ENCODE measurements around the gene RNH1.

RNH1 gene

DNA sequence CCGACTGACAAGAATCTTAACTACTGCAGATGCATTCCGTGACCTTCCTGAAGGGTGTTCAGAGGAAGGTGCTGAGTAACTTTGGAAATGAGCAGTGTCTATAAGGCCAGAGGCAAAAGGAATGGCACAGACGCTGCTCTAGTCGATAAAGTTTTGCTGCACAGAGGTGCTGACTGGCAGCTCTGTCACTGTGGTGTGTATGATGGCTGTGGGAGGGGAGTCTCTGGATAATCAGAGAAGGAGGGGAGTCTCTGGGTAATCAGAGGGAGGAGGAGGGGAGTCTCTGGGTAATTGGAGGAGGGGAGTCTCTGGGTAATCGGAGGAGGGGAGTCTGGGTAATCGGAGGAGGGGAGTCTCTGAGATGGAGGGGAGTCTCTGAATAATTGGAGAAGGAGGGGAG is 38.5 kb downstream of the RNH1 start:
- H3K4me3 ChIP-seq (ENCODE audit: low read depth, low read length) = no peak overlapping the region
- TF ChIP-seq, protein P1, sequence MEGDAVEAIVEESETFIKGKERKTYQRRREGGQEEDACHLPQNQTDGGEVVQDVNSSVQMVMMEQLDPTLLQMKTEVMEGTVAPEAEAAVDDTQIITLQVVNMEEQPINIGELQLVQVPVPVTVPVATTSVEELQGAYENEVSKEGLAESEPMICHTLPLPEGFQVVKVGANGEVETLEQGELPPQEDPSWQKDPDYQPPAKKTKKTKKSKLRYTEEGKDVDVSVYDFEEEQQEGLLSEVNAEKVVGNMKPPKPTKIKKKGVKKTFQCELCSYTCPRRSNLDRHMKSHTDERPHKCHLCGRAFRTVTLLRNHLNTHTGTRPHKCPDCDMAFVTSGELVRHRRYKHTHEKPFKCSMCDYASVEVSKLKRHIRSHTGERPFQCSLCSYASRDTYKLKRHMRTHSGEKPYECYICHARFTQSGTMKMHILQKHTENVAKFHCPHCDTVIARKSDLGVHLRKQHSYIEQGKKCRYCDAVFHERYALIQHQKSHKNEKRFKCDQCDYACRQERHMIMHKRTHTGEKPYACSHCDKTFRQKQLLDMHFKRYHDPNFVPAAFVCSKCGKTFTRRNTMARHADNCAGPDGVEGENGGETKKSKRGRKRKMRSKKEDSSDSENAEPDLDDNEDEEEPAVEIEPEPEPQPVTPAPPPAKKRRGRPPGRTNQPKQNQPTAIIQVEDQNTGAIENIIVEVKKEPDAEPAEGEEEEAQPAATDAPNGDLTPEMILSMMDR (IDR thresholded peaks at IDR 0.05; ENCODE audit: insufficient read depth, low read depth, low read length, missing control alignments) = no peak
- no peak for DNase-seq (ENCODE audit: low read depth)

GRCh38 chr11:468036-468435 is 39.0 kb downstream of the RNH1 start:
- no peak for DNase-seq (ENCODE audit: low read depth)
- TF ChIP-seq, protein P1 (IDR thresholded peaks at IDR 0.05; ENCODE audit: insufficient read depth, low read depth, low read length, missing control alignments) = no peak
- H3K4me3 ChIP-seq (ENCODE audit: low read depth, low read length) = no peak overlapping the region

- TF ChIP-seq, protein P1 (IDR thresholded peaks at IDR 0.05; ENCODE audit: insufficient read depth, low read depth, low read length, missing control alignments) = no peak
- DNase-seq (ENCODE audit: low read depth) = no peak
- no peak overlapping the region for H3K4me3 ChIP-seq (ENCODE audit: low read depth, low read length)
Measured at GRCh38 chr11:465896-466530, 41.0 kb downstream of the RNH1 start.

DNA sequence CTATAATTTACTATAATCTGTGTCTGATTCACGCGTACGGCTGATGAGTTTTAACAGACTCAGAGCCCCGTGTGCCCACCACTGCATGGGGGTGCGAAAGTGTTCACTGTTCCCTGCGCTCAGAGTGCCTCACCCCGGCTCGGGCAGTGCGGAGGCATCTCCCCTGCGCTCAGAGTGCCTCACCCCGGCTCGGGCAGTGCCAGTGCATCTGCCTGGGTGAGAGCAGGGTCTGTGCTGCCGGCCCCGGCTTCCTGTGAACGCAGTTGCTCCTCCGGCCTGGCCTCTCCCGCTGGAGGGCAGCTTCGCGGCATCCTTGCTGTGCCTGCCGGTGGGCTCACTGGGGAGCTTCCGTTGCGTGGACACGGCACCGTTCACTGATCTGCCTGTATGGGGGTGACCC is 42.7 kb downstream of the RNH1 start:
- no peak for DNase-seq (ENCODE audit: low read depth)
- TF ChIP-seq, protein P1 (IDR thresholded peaks at IDR 0.05; ENCODE audit: insufficient read depth, low read depth, low read length, missing control alignments) = no peak
- H3K4me3 ChIP-seq (ENCODE audit: low read depth, low read length) = no peak overlapping the region

DNA sequence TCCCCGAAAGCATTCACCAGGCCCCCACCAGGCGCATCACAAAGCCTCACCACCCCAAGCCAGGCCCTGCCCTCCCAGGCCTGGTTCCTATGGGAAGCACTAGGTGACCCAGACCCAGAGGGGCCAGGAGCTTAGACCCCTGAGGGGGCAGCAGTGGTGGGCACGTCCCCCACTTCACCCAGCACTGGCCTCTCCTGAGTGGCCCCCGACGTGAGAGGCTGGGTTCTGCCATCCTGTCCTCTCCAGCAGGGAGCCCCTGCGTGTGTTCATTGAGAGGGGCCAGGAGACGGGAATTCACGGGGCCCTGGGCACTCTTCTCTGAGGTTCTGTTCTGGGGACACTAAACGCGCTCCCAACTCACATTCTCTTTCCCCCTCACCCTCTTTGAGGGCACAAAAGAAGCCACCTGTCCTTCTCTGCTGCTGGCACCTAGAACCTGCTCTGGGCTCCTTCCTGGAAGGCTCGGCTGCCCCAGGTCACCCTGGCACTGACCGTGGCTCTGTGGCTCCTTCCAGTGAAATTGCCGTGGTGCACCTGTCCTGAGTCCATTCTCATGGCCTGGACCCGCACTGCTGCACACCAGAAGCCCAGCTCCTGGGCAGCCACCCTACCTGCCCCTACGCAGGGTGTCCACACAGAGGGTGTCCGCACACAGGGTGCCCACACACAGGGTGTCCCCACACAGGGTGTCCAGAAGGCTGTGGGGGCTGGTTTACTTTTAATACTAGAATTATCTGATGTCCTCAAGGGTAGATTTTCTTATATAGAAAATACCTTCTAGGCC is 44.7 kb downstream of the RNH1 start:
- no peak overlapping the region for H3K4me3 ChIP-seq (ENCODE audit: low read depth, low read length)
- TF ChIP-seq, protein P1 (IDR thresholded peaks at IDR 0.05; ENCODE audit: insufficient read depth, low read depth, low read length, missing control alignments) = no peak
- DNase-seq (ENCODE audit: low read depth) = no peak

GRCh38 chr11:461626-462025 is 45.4 kb downstream of the RNH1 start:
- TF ChIP-seq, protein P1 (IDR thresholded peaks at IDR 0.05; ENCODE audit: insufficient read depth, low read depth, low read length, missing control alignments) = no peak
- no peak overlapping the region for H3K4me3 ChIP-seq (ENCODE audit: low read depth, low read length)
- no peak for DNase-seq (ENCODE audit: low read depth)

Measured in GM12865 (cell line).